CD4-positive, alpha-beta T cell (primary cell): ENCODE results near the gene HNRNPC. TPM values are rescaled to one million over a fixed set of nuclear protein-coding genes. Genes with fewer than 3 reads are reported as not detected.

ENCODE experiments used
- ATAC-seq: fragments of 200-7000 bp; cut with Tn5 transposase; one replicate; pipeline ENCODE4 v1.10.0; 2022; ENCODE audit warnings: mild to moderate bottlenecking; ENCODE audit not compliant: poor library complexity
- CTCF ChIA-PET: fragments of 350-600 bp; sonication (Branson Sonifier 250); formaldehyde crosslinking; loops from one replicate; lab custom pipeline; 2021; ENCODE audit warnings: antibody characterized with exemption, inconsistent platforms; lab: Charles Lee
- POLR2A ChIA-PET: fragments of 350-600 bp; sonication (Branson Sonifier 250); formaldehyde crosslinking; loops from one replicate; lab custom pipeline; 2021; ENCODE audit warnings: antibody characterized with exemption, inconsistent platforms; lab: Charles Lee
- DNase-seq, 14 experiments: peaks; one replicate each; pipeline ENCODE4 v3.0.0-alpha.2; 2013 to 2020; ENCODE audit warnings: mixed read lengths in 2 of 14
- H3K27ac ChIP-seq, 2 donors: one replicate each; pipeline versions ENCODE4 v1.5.1 to v1.7.0; 2013; ENCODE audit warnings: low read length in 2 of 2, low read depth in 1 of 2, mild to moderate bottlenecking in 1 of 2
- H3K27me3 ChIP-seq, 2 experiments: 1 replicate in 1 of 2; 2 replicates in 1 of 2; pipeline versions ENCODE4 v1.6.1 to v1.7.0; 2013; ENCODE audit warnings: low read length in 2 of 2, control low read depth in 1 of 2, mild to moderate bottlenecking in 1 of 2, moderate library complexity in 1 of 2; ENCODE audit not compliant: insufficient read depth in 2 of 2, control insufficient read depth in 1 of 2
- H3K36me3 ChIP-seq: one replicate; pipeline ENCODE4 v1.6.1; 2013; ENCODE audit warnings: low read length, control low read depth; ENCODE audit not compliant: insufficient read depth
- H3K4me1 ChIP-seq: one replicate; pipeline ENCODE4 v1.6.1; 2013; ENCODE audit warnings: low read length, control low read depth; ENCODE audit not compliant: insufficient read depth
- H3K4me3 ChIP-seq: one replicate; pipeline ENCODE4 v1.5.1; 2013; ENCODE audit warnings: mild to moderate bottlenecking, low read length, moderate library complexity
- H3K9me3 ChIP-seq, 2 experiments: 1 replicate in 1 of 2; 2 replicates in 1 of 2; pipeline versions ENCODE4 v1.6.1 to v1.7.0; 2013; ENCODE audit warnings: low read length in 2 of 2, mild to moderate bottlenecking in 2 of 2, control low read depth in 1 of 2, moderate library complexity in 1 of 2; ENCODE audit not compliant: control insufficient read depth in 1 of 2, insufficient read depth in 1 of 2
- H3K27ac Mint-ChIP-seq: one replicate; pipeline ENCODE4 v1.8.0; 2020; ENCODE audit warnings: mixed read lengths
- H3K27me3 Mint-ChIP-seq: one replicate; pipeline ENCODE4 v1.8.0; 2021; ENCODE audit warnings: mixed read lengths
- H3K36me3 Mint-ChIP-seq: one replicate; pipeline ENCODE4 v1.8.0; 2021; ENCODE audit warnings: low read depth, mixed read lengths
- H3K4me1 Mint-ChIP-seq: one replicate; pipeline ENCODE4 v1.8.0; 2021; ENCODE audit warnings: low read depth, mixed read lengths
- H3K4me3 Mint-ChIP-seq: one replicate; pipeline ENCODE4 v1.8.0; 2020; ENCODE audit warnings: mild to moderate bottlenecking, mixed read lengths
- H3K9me3 Mint-ChIP-seq: one replicate; pipeline ENCODE4 v1.8.0; 2020; ENCODE audit warnings: mixed read lengths
- CTCF ChIP-seq: fragments of 200-600 bp; IDR thresholded peaks from one replicate; pipeline ENCODE4 v1.8.0; 2022; ENCODE audit warnings: antibody characterized with exemption, mild to moderate bottlenecking
- intact Hi-C, 2 experiments: fragments of 100-400 bp; cut with DNase I in 1 of 2; cut with micrococcal nuclease in 1 of 2; formaldehyde crosslinking; loops; one replicate each; pipeline versions ENCODE4 v1.15.1 to v1.9.0; 2023 to 2025; cut with DNase I, micrococcal nuclease
- total RNA-seq, 174 experiments: library from RNA in 2 of 174; stranded (reverse) in 2 of 174; gene quantifications; one replicate each; pipeline ENCODE4 v1.2.3 and lab custom pipeline; 2021 to 2026

HNRNPC gene
- total RNA-seq, 2 experiments from 2014 or later = 507 to 528 TPM

DNA sequence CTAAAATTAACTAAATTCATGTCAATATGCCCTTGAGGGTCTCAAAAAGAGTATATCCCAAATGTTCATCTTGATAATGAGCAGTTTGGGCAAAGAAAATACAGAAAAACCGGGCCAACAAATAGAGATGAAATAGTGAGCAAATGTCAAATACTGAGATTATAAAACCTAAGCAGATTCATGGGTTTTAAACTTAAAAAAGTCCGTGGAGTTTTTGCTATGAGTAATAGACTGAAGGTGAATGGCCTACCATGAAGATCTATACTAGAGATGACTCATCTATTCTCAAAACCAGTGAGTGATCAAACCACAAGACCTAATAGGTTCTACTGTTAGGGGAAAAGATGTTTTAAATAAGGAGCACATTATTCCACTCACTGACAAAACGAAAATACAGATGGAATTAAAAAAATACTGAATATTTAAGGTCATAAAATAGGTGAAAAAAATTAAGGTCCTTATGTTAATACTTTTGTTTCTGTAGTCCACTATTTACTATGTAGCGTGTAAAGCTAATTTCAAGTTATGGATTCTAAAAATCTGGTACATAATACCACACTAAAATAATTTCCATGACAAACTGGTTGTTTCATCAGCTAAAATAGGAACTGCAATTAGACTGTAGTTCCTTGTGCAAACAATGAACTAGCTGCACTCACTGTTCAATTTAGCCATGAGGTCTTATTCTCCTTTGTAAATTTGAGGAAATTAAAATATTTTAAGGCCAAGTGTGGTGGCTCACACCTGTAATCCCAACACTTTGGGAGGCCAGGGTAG is 5.0 kb downstream of the HNRNPC start:
- intact Hi-C loops = loop anchor here (2.0 to 10.0 kb wide), 2 partner anchors 19 to 49 kb away; no protein-coding TSS in a partner anchor
- DNase-seq (peak in 3 of 14 experiments; percentile 62 to 78 (median 69)), ATAC-seq (peak; percentile 69)
- ChIA-PET POLR2A (interaction anchor here (0.9 to 4.7 kb wide), 9 partner anchors 9 to 119 kb away, joined by 3 to 50 read pairs (median 4); no protein-coding TSS in a partner anchor), CTCF (interaction anchor here (1.7 to 3.6 kb wide), 4 partner anchors 9 to 32 kb away, joined by 4 to 21 read pairs (median 13); no protein-coding TSS in a partner anchor)
- H3K4me1 ChIP-seq = peaks cover 46% of the 10 kb centered on the region
- H3K36me3 Mint-ChIP-seq = peaks cover 92% of the 10 kb centered on the region
- no peak for TF ChIP-seq CTCF
- peak overlapping the region; percentile 16 for H3K4me3 ChIP-seq
- H3K9me3 Mint-ChIP-seq = no peaks in the 10 kb centered on the region
- no peaks in the 10 kb centered on the region for H3K27me3 Mint-ChIP-seq
- H3K36me3 ChIP-seq = peaks cover 76% of the 10 kb centered on the region
- peaks cover 77% of the 10 kb centered on the region for H3K4me1 Mint-ChIP-seq
- no peaks in the 10 kb centered on the region for H3K9me3 ChIP-seq
- peak overlapping the region; percentile 95 for H3K27ac Mint-ChIP-seq
- H3K27me3 ChIP-seq = no peaks in the 10 kb centered on the region
- peak overlapping the region; percentile 33 to 57 for H3K27ac ChIP-seq
- peak overlapping the region; percentile 94 for H3K4me3 Mint-ChIP-seq

GRCh38 chr14:21263284-21264024 is 5.8 kb downstream of the HNRNPC start:
- peak overlapping the region; percentile 95 for H3K27ac Mint-ChIP-seq
- CTCF ChIA-PET = interaction anchor here (1.3 to 1.7 kb wide), 2 partner anchors 10 to 16 kb away, joined by 3 to 4 read pairs; no protein-coding TSS in a partner anchor
- no peak for DNase-seq

More at GRCh38 chr14:21263284-21264024, 5.8 kb downstream of the HNRNPC start:
- H3K36me3 Mint-ChIP-seq = peaks cover 93% of the 10 kb centered on the region
- no peak for TF ChIP-seq CTCF
- no peak for ATAC-seq
- H3K4me3 ChIP-seq = peak overlapping the region; percentile 16
- H3K4me3 Mint-ChIP-seq = peak overlapping the region; percentile 94
- H3K4me1 Mint-ChIP-seq = peaks cover 82% of the 10 kb centered on the region
- peaks cover 50% of the 10 kb centered on the region for H3K4me1 ChIP-seq
- H3K36me3 ChIP-seq = peaks cover 83% of the 10 kb centered on the region
- intact Hi-C loops = loop anchor here (2.0 to 10.0 kb wide), 2 partner anchors 19 to 49 kb away; no protein-coding TSS in a partner anchor
- H3K9me3 Mint-ChIP-seq = no peaks in the 10 kb centered on the region
- H3K27ac ChIP-seq = peak overlapping the region; percentile 33 to 57
- no peaks in the 10 kb centered on the region for H3K27me3 ChIP-seq
- no peaks in the 10 kb centered on the region for H3K27me3 Mint-ChIP-seq
- POLR2A ChIA-PET = interaction anchor here (1.7 kb wide), 1 partner anchor 12 kb away, joined by 4 read pairs; no protein-coding TSS in a partner anchor
- H3K9me3 ChIP-seq = no peaks in the 10 kb centered on the region
